Measurements from ENCODE around the gene FOXA3. TPM values are rescaled to one million over a fixed set of nuclear protein-coding genes. Genes with fewer than 3 reads are reported as not detected.

The FOXA3 gene
- polyA plus RNA-seq, 2 of the 4 experiments (the other 2 are of a cell fraction): 1.6 to 5.3 TPM

DNA sequence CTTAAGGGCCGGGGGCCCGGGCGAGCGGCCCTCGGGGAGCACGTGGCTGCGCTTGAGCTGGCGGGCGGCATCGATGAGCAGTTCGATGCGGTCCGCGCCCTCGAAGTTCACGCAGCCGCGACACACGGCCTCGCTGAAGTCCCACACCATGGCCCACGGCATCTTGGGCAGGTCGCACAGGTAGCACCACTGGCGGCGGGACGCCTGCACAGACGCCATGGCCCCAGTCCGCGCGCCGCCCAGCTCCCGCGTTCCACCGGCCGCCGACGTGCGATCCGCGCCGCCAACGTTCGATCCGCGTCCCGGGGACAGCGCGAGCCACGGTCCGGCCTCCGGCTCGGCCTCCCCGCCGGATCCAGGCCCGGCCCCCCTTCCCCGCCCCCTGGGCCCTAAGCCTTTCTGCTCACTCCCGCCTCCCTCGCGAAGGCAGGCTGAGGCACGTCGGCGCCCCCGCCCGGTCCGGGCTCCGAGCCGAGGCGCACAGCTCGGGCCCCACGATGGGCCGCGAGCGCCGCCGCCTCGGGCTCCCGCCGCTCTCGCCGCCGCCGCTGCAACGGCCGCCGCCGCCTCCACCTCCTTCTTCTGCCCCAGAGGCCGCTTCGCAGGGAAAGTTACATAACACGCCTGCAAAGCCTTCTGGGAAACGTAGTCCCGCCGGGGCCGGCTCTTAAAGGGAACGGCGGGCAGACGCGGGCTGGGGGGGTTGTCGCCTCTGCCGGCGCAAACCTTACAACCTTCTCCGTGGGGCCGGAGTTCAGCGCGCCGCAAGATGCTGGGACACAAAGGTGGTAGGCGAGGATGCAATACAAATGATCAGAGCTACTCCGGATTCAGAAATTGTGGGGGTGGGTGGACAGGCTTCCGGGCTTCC, 21.7 kb downstream of the FOXA3 start, which contains the start of gene IRF2BP1 (continued):
- TF ChIP-seq KDM5A (IDR thresholded peaks at IDR 0.05): no peak
- TF ChIP-seq TFCP2L1 (CRISPR knock-in tag; IDR thresholded peaks at IDR 0.05): no peak
- peak; percentile 52 for TF ChIP-seq POLR2A (IDR thresholded peaks at IDR 0.05; ENCODE audit: low read length)
- TF ChIP-seq, protein P1, sequence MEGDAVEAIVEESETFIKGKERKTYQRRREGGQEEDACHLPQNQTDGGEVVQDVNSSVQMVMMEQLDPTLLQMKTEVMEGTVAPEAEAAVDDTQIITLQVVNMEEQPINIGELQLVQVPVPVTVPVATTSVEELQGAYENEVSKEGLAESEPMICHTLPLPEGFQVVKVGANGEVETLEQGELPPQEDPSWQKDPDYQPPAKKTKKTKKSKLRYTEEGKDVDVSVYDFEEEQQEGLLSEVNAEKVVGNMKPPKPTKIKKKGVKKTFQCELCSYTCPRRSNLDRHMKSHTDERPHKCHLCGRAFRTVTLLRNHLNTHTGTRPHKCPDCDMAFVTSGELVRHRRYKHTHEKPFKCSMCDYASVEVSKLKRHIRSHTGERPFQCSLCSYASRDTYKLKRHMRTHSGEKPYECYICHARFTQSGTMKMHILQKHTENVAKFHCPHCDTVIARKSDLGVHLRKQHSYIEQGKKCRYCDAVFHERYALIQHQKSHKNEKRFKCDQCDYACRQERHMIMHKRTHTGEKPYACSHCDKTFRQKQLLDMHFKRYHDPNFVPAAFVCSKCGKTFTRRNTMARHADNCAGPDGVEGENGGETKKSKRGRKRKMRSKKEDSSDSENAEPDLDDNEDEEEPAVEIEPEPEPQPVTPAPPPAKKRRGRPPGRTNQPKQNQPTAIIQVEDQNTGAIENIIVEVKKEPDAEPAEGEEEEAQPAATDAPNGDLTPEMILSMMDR (IDR thresholded peaks at IDR 0.05): no peak

DNA sequence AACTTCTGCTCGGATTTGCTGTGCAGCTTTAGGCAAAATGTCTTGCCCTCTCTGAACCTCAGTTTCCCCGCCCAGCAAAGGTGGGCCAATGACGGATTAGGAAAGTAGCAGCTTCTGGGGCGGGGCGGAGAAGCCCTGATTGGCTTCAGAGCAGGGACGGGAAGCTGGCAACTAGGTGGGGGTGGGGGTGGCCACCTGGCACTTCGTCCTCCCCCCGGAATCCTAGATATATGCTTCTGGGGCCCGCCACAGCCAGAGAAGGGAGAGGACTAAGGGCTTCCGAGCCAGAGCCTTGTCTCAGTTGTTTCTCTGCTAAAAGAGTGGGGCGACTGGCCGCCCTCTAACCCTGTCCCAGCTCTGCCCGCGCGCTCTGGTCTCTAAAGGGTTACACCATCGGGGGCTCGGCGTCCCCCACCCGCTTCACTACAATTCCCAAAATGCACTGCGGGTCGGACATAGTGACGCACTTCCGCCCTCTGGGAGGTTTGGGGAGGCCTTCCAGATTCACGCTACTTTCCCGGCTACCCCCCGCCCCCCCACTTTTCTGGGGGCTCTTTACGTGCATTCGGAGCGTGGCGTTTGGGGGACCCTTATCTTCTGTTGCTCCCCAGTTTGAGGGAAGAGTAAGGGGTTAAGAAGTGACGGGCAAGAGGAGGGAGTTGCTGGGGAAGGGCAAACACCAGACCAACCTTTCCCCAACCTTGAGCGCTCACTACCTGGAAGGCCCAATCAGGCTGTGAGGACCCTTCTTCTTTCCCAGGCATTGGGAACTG, 22.5 kb downstream of the FOXA3 start:
- Histone ChIP-seq H3K27ac (peak overlapping the region; percentile 95 to 97), H3K4me3 (peak overlapping the region; percentile 87), H3K9me3 (no peaks in the 10 kb centered on the region), H3K4me1 (peaks cover 37% of the 10 kb centered on the region), H3K4me2 (peak overlapping the region; percentile 87)
- ChIA-PET CTCF (interaction anchor here (0.6 to 12.8 kb wide), 12 partner anchors 8 to 394 kb away, joined by 3 to 315 read pairs (median 4); partner anchors contain the start of genes FOXA3, MYPOP, RSPH6A and SYMPK), POLR2A (interaction anchor here (0.6 to 2.8 kb wide), 15 partner anchors 16 to 1370 kb away, joined by 3 to 30 read pairs (median 5); partner anchors contain the start of genes CCDC61, FOXA3, MYPOP and SYMPK)
- 2% methylated on average over 30 of the region's 32 CpGs for WGBS (ENCODE audit: missing lambda C conversion rate)
- FAIRE-seq: peak; percentile 97
- peak; percentile 63 to 78 for ATAC-seq
- peak; percentile 97 to 98 for DNase-seq (ENCODE audit: low read depth in 1 of 2, low spot score in 1 of 2)
- TF ChIP-seq, protein P2, sequence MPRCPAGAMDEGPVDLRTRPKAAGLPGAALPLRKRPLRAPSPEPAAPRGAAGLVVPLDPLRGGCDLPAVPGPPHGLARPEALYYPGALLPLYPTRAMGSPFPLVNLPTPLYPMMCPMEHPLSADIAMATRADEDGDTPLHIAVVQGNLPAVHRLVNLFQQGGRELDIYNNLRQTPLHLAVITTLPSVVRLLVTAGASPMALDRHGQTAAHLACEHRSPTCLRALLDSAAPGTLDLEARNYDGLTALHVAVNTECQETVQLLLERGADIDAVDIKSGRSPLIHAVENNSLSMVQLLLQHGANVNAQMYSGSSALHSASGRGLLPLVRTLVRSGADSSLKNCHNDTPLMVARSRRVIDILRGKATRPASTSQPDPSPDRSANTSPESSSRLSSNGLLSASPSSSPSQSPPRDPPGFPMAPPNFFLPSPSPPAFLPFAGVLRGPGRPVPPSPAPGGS (IDR thresholded peaks at IDR 0.05): peak; percentile 54
- TF ChIP-seq, protein P3, sequence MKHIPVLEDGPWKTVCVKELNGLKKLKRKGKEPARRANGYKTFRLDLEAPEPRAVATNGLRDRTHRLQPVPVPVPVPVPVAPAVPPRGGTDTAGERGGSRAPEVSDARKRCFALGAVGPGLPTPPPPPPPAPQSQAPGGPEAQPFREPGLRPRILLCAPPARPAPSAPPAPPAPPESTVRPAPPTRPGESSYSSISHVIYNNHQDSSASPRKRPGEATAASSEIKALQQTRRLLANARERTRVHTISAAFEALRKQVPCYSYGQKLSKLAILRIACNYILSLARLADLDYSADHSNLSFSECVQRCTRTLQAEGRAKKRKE (CRISPR knock-in tag; IDR thresholded peaks at IDR 0.05; ENCODE audit: low read depth): no peak
- TF ChIP-seq, protein P4, sequence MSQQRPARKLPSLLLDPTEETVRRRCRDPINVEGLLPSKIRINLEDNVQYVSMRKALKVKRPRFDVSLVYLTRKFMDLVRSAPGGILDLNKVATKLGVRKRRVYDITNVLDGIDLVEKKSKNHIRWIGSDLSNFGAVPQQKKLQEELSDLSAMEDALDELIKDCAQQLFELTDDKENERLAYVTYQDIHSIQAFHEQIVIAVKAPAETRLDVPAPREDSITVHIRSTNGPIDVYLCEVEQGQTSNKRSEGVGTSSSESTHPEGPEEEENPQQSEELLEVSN (IDR thresholded peaks at IDR 0.05; ENCODE audit: borderline replicate concordance, low read depth): no peak
- TF ChIP-seq ZFP36 (IDR thresholded peaks at IDR 0.05; ENCODE audit: borderline replicate concordance, partially characterized antibody) (peak; percentile 100), HOXA7 (CRISPR knock-in tag; IDR thresholded peaks at IDR 0.05) (no peak), RCOR1 (IDR thresholded peaks at IDR 0.05; ENCODE audit: low read depth, low read length) (no peak), JUN (IDR thresholded peaks at IDR 0.05) (peak; percentile 55 to 71; a peak in 2 of 5 replicates), EP300 (IDR thresholded peaks at IDR 0.05) (no peak), JUNB (IDR thresholded peaks at IDR 0.05) (no peak), ZC3H11A (IDR thresholded peaks at IDR 0.05) (no peak), RAD21 (conservative IDR thresholded peaks at IDR 0.05 in 1 of 2, IDR thresholded peaks at IDR 0.05 in 1 of 2) (no peak), HEYL (CRISPR knock-in tag; IDR thresholded peaks at IDR 0.05) (no peak), GATA3 (IDR thresholded peaks at IDR 0.05; ENCODE audit: borderline replicate concordance) (peak; percentile 13; the same call in 1 of the 2 replicates), SREBF2 (IDR thresholded peaks at IDR 0.05) (no peak), FOXS1 (CRISPR knock-in tag; IDR thresholded peaks at IDR 0.05) (no peak), FOSL2 (IDR thresholded peaks at IDR 0.05) (no peak), FOSL2 (CRISPR knock-in tag; IDR thresholded peaks at IDR 0.05) (no peak; the same call in 1 of the 2 replicates), RNF2 (IDR thresholded peaks at IDR 0.05; ENCODE audit: borderline replicate concordance, low read depth) (no peak), MAZ (IDR thresholded peaks at IDR 0.05; ENCODE audit: borderline replicate concordance, low read depth, low read length) (peak; percentile 49), ESRRA (IDR thresholded peaks at IDR 0.05; ENCODE audit: borderline replicate concordance, low read length) (no peak)
- TF ChIP-seq, protein P5, sequence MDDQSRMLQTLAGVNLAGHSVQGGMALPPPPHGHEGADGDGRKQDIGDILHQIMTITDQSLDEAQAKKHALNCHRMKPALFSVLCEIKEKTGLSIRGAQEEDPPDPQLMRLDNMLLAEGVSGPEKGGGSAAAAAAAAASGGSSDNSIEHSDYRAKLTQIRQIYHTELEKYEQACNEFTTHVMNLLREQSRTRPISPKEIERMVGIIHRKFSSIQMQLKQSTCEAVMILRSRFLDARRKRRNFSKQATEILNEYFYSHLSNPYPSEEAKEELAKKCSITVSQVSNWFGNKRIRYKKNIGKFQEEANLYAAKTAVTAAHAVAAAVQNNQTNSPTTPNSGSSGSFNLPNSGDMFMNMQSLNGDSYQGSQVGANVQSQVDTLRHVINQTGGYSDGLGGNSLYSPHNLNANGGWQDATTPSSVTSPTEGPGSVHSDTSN (IDR thresholded peaks at IDR 0.05): no peak
- TF ChIP-seq, protein P6, sequence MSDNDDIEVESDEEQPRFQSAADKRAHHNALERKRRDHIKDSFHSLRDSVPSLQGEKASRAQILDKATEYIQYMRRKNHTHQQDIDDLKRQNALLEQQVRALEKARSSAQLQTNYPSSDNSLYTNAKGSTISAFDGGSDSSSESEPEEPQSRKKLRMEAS (IDR thresholded peaks at IDR 0.05): no peak
- TF ChIP-seq, protein P7, sequence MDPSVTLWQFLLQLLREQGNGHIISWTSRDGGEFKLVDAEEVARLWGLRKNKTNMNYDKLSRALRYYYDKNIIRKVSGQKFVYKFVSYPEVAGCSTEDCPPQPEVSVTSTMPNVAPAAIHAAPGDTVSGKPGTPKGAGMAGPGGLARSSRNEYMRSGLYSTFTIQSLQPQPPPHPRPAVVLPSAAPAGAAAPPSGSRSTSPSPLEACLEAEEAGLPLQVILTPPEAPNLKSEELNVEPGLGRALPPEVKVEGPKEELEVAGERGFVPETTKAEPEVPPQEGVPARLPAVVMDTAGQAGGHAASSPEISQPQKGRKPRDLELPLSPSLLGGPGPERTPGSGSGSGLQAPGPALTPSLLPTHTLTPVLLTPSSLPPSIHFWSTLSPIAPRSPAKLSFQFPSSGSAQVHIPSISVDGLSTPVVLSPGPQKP (IDR thresholded peaks at IDR 0.05; ENCODE audit: low read depth, low read length): no peak
